ENCODE measurements around the gene HGFAC. TPM values are rescaled to one million over a fixed set of nuclear protein-coding genes. Genes with fewer than 3 reads are reported as not detected.

The HGFAC gene
- total and polyA plus RNA-seq, 2 of the 13 experiments (the other 11 are each of a cell fraction or from before 2014, with no cell fraction given), result 8.5 to 63.6 TPM

GRCh38 chr4:3407930-3408792 is 33.6 kb upstream of the HGFAC start (continued):
- no peak for TF ChIP-seq FLYWCH1 (CRISPR knock-in tag; IDR thresholded peaks at IDR 0.05)
- TF ChIP-seq KDM4B (CRISPR knock-in tag; IDR thresholded peaks at IDR 0.05), result peak; percentile 73; the same call in 1 of the 2 replicates
- peak; percentile 69; the same call in 1 of the 2 replicates for TF ChIP-seq ZNF607 (CRISPR knock-in tag; IDR thresholded peaks at IDR 0.05; ENCODE audit: borderline replicate concordance)
- no peak for TF ChIP-seq ZIK1 (CRISPR knock-in tag; IDR thresholded peaks at IDR 0.05; ENCODE audit: borderline replicate concordance, low read depth)
- TF ChIP-seq ZNF432 (CRISPR knock-in tag; IDR thresholded peaks at IDR 0.05; ENCODE audit: borderline replicate concordance), result no peak
- TF ChIP-seq SMAD1 (CRISPR knock-in tag; IDR thresholded peaks at IDR 0.05; ENCODE audit: borderline replicate concordance, low read depth), result no peak
- TF ChIP-seq ZNF777 (CRISPR knock-in tag; IDR thresholded peaks at IDR 0.05), result 0 out of 2 replicates have a peak, but pooled peaks have one; percentile 28
- no peak for TF ChIP-seq ZNF782 (CRISPR knock-in tag; IDR thresholded peaks at IDR 0.05; ENCODE audit: borderline replicate concordance)
- TF ChIP-seq MAX (IDR thresholded peaks at IDR 0.05), result peak; percentile 89
- no peak for TF ChIP-seq HES4 (CRISPR knock-in tag; IDR thresholded peaks at IDR 0.05; ENCODE audit: borderline replicate concordance)
- TF ChIP-seq GPBP1L1 (CRISPR knock-in tag; IDR thresholded peaks at IDR 0.05), result no peak
- peak; percentile 98 for TF ChIP-seq GATAD2A (CRISPR knock-in tag; IDR thresholded peaks at IDR 0.05)
- peak; percentile 64 for TF ChIP-seq FOXA3 (CRISPR knock-in tag; IDR thresholded peaks at IDR 0.05)
- TF ChIP-seq ZNF800 (CRISPR knock-in tag; IDR thresholded peaks at IDR 0.05), result peak; percentile 54; the same call in 1 of the 2 replicates
- no peak for TF ChIP-seq KLF9 (CRISPR knock-in tag; IDR thresholded peaks at IDR 0.05; ENCODE audit: low read depth)
- TF ChIP-seq ISL2 (CRISPR knock-in tag; IDR thresholded peaks at IDR 0.05), result peak; percentile 76
- no peak for TF ChIP-seq SIN3B (IDR thresholded peaks at IDR 0.05; ENCODE audit: low read length)
- peak; percentile 75; the same call in 1 of the 2 replicates for TF ChIP-seq ZNF335 (CRISPR knock-in tag; IDR thresholded peaks at IDR 0.05)
- TF ChIP-seq STAT5B (CRISPR knock-in tag; IDR thresholded peaks at IDR 0.05), result no peak
- TF ChIP-seq ZNF879 (CRISPR knock-in tag; IDR thresholded peaks at IDR 0.05), result no peak
- peak; percentile 96 for TF ChIP-seq MEF2D (CRISPR knock-in tag; IDR thresholded peaks at IDR 0.05)
- no peak for TF ChIP-seq ZNF546 (CRISPR knock-in tag; conservative IDR thresholded peaks at IDR 0.05)
- TF ChIP-seq E2F5 (CRISPR knock-in tag; conservative IDR thresholded peaks at IDR 0.05), result no peak
- TF ChIP-seq MYPOP (CRISPR knock-in tag; IDR thresholded peaks at IDR 0.05), result peak; percentile 29; the same call in 1 of the 2 replicates

Data from HepG2 (cell line).